SH-SY5Y (cell line): ENCODE data around the gene LRRN2.

Experiments used
- GATA2 ChIP-seq: IDR thresholded peaks from 2 replicates; pipeline ENCODE4 v1.6.1; 2011; ENCODE audit warnings: mild to moderate bottlenecking, low read depth, low read length
- GATA3 ChIP-seq: IDR thresholded peaks from 2 replicates; pipeline ENCODE4 v1.6.1; 2011; ENCODE audit warnings: low read depth, mild to moderate bottlenecking, low read length, moderate library complexity

DNA sequence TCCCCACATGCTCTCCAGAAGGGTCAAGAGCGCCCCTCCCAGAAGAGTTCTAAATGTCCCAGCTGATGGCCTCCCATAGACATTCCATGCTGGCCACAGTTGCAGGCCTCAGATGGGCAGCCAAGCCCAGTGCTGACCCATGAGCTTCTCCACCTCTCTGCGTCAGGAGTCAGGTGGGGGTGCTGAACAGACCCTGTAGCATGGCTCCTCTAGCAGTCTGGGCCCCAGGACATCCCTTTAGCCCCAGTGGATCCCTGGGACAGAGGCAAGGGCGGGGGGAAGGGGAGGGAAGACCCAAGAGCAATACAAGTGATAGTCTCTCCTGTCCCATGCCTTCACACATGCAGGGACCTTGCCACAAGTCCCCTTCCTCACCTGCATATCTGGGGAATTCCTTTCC lies 56.7 kb downstream of the LRRN2 start:
- TF ChIP-seq GATA3, result no peak
- no peak for TF ChIP-seq GATA2
